Neural cell (in vitro differentiated cells): Measurements from ENCODE around the gene SH3BP4. TPM values are rescaled to one million over a fixed set of nuclear protein-coding genes. Genes with fewer than 3 reads are reported as not detected.

Source experiments
- H2AFZ ChIP-seq: fragments of 200-600, 300-800 bp; sonication (generic), shearing (Covaris generic); 2 replicates; pipeline ENCODE4 v1.6.0; 2014; ENCODE audit warnings: low read depth, mild to moderate bottlenecking, antibody characterized with exemption, low read length, moderate library complexity
- H3F3A ChIP-seq: fragments of 200-600 bp; shearing (Covaris generic); 2 replicates; pipeline ENCODE4 v1.6.1; 2016; ENCODE audit warnings: mild to moderate bottlenecking, moderate library complexity, mixed read lengths, antibody characterized with exemption, low read length; ENCODE audit not compliant: insufficient read depth, poor library complexity, severe bottlenecking
- H3K27ac ChIP-seq: fragments of 200-600, 300-800 bp; sonication (generic), shearing (Covaris generic); 2 replicates; pipeline ENCODE4 v1.5.1; 2014; ENCODE audit warnings: mild to moderate bottlenecking, low read length, moderate library complexity
- H3K27me3 ChIP-seq: fragments of 300-800, 200-600 bp; sonication (generic), shearing (Covaris generic); 2 replicates; pipeline ENCODE4 v1.6.0; 2014; ENCODE audit warnings: mild to moderate bottlenecking, low read depth, low read length, moderate library complexity; ENCODE audit not compliant: insufficient read depth
- H3K36me3 ChIP-seq: fragments of 300-800, 200-600 bp; sonication (generic), shearing (Covaris generic); 2 replicates; pipeline ENCODE4 v1.5.1; 2014; ENCODE audit warnings: mild to moderate bottlenecking, antibody characterized with exemption, low read length, moderate library complexity; ENCODE audit not compliant: insufficient read depth
- H3K4me2 ChIP-seq: fragments of 300-800, 200-600 bp; sonication (generic), shearing (Covaris generic); 2 replicates; pipeline ENCODE4 v1.6.0; 2014; ENCODE audit warnings: mild to moderate bottlenecking, low read length
- H3K4me3 ChIP-seq: fragments of 300-800, 200-600 bp; sonication (generic), shearing (Covaris generic); 2 replicates; pipeline ENCODE4 v1.5.1; 2014; ENCODE audit warnings: mild to moderate bottlenecking, low read length, moderate library complexity
- H3K79me2 ChIP-seq: fragments of 200-600 bp; shearing (Covaris generic); replicated peaks from 2 replicates; pipeline ENCODE4 v1.6.0; 2014; ENCODE audit warnings: mild to moderate bottlenecking, low read length, moderate library complexity; ENCODE audit not compliant: insufficient read depth
- H3K9ac ChIP-seq: fragments of 300-800, 200-600 bp; sonication (generic), shearing (Covaris generic); 2 replicates; pipeline ENCODE4 v1.6.1; 2016; ENCODE audit warnings: mild to moderate bottlenecking, low read length, mixed read lengths
- H3K9me2 ChIP-seq: fragments of 200-600 bp; shearing (Covaris generic); 2 replicates; pipeline ENCODE4 v1.6.1; 2016; ENCODE audit warnings: mild to moderate bottlenecking, low read length, mixed read lengths; ENCODE audit not compliant: insufficient read depth
- H3K9me3 ChIP-seq: fragments of 200-600, 300-800 bp; sonication (generic), shearing (Covaris generic); 2 replicates; pipeline ENCODE4 v1.6.1; 2016; ENCODE audit warnings: mild to moderate bottlenecking, mixed run types, low read length, moderate library complexity, mixed read lengths
- H4K20me1 ChIP-seq: fragments of 200-600 bp; shearing (Covaris generic); 2 replicates; pipeline ENCODE4 v1.6.1; 2016; ENCODE audit warnings: mild to moderate bottlenecking, mixed run types; ENCODE audit not compliant: insufficient read depth
- EP300 ChIP-seq: fragments of 450-650 bp; conservative IDR thresholded peaks from 2 replicates; pipeline ENCODE4 v1.6.1; 2014; ENCODE audit warnings: antibody characterized with exemption, mild to moderate bottlenecking, moderate library complexity; ENCODE audit not compliant: poor library complexity, severe bottlenecking
- EZH2 ChIP-seq: fragments of 200-600, 300-800 bp; shearing (Covaris generic), sonication (generic); IDR thresholded peaks from 2 replicates; pipeline ENCODE4 v1.6.1; 2014; ENCODE audit warnings: antibody characterized with exemption, low read length, borderline replicate concordance, mild to moderate bottlenecking; ENCODE audit not compliant: insufficient read depth, poor library complexity, severe bottlenecking
- MXI1 ChIP-seq: fragments of 450-650 bp; conservative IDR thresholded peaks from 2 replicates; pipeline ENCODE4 v1.6.1; 2014; ENCODE audit warnings: antibody characterized with exemption, mild to moderate bottlenecking; ENCODE audit not compliant: poor library complexity, severe bottlenecking
- POLR2AphosphoS5 ChIP-seq: IDR thresholded peaks from 2 replicates; pipeline ENCODE4 v1.6.1; 2012
- RAD21 ChIP-seq: fragments of 450-650 bp; conservative IDR thresholded peaks from 2 replicates; pipeline ENCODE4 v1.6.1; 2014; ENCODE audit warnings: antibody characterized with exemption, mild to moderate bottlenecking, moderate library complexity
- SMC3 ChIP-seq: fragments of 450-650 bp; conservative IDR thresholded peaks from 2 replicates; pipeline ENCODE4 v1.6.1; 2014; ENCODE audit warnings: antibody characterized with exemption, mild to moderate bottlenecking, moderate library complexity; ENCODE audit not compliant: poor library complexity
- TAF1 ChIP-seq: IDR thresholded peaks from 2 replicates; pipeline ENCODE4 v1.6.1; 2012; ENCODE audit warnings: low read depth
- polyA plus RNA-seq: library from polyadenylated mRNA; depleted of rRNA; stranded (reverse); fragments of >200 nt; gene quantifications from 2 replicates; pipeline ENCODE4 v1.2.3, GENCODE V29; 2014
- TF ChIP-seq, protein P1 (sequence below): IDR thresholded peaks from 2 replicates; pipeline ENCODE4 v1.6.1; 2012; ENCODE audit warnings: borderline replicate concordance
- TF ChIP-seq, protein P2 (sequence below): fragments of 450-650 bp; IDR thresholded peaks from 2 replicates; pipeline ENCODE4 v1.5.1; 2014; ENCODE audit warnings: antibody characterized with exemption, mild to moderate bottlenecking, moderate library complexity; ENCODE audit not compliant: poor library complexity, severe bottlenecking

The SH3BP4 gene
- polyA plus RNA-seq, 1 donor from 2014 or later = 3.3 TPM

DNA sequence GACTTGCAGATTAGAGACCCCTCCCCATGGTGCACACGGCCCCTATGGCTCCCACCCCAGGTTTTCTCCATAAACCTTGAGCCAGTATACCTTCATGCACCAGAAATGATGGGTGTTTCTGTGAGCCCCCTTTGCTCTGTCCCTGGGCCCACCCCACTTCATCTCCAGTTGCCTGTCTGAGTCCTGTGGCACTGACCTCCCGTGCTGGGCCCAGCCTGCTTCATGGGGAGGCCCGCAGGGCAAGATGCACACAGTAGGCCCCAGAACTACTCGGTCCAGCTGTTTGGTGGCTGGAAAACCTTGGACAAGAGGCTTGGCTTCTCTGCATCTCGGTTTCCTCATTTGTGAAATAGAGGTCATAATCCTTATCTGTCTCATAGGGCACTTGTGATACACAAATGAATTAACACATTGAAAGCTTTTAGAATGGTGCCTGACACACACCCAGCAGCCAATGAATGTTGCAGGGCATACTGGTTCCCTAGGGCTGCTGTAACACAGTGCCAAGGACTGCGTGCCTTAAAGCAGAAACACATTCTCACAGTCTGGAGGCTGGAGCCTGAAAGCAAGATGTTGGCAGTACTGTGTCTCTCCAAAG, 58.4 kb downstream of the SH3BP4 start:
- H3K9me3 ChIP-seq = no peaks in the 10 kb centered on the region
- no peaks in the 10 kb centered on the region for H3K9me2 ChIP-seq
- H3K9ac ChIP-seq = no peak overlapping the region
- TF ChIP-seq TAF1 (no peak), MXI1 (no peak), SMC3 (no peak), RAD21 (no peak), EZH2 (no peak), POLR2AphosphoS5 (no peak), EP300 (no peak)
- TF ChIP-seq, protein P1, sequence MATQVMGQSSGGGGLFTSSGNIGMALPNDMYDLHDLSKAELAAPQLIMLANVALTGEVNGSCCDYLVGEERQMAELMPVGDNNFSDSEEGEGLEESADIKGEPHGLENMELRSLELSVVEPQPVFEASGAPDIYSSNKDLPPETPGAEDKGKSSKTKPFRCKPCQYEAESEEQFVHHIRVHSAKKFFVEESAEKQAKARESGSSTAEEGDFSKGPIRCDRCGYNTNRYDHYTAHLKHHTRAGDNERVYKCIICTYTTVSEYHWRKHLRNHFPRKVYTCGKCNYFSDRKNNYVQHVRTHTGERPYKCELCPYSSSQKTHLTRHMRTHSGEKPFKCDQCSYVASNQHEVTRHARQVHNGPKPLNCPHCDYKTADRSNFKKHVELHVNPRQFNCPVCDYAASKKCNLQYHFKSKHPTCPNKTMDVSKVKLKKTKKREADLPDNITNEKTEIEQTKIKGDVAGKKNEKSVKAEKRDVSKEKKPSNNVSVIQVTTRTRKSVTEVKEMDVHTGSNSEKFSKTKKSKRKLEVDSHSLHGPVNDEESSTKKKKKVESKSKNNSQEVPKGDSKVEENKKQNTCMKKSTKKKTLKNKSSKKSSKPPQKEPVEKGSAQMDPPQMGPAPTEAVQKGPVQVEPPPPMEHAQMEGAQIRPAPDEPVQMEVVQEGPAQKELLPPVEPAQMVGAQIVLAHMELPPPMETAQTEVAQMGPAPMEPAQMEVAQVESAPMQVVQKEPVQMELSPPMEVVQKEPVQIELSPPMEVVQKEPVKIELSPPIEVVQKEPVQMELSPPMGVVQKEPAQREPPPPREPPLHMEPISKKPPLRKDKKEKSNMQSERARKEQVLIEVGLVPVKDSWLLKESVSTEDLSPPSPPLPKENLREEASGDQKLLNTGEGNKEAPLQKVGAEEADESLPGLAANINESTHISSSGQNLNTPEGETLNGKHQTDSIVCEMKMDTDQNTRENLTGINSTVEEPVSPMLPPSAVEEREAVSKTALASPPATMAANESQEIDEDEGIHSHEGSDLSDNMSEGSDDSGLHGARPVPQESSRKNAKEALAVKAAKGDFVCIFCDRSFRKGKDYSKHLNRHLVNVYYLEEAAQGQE = no peak
- TF ChIP-seq, protein P2, sequence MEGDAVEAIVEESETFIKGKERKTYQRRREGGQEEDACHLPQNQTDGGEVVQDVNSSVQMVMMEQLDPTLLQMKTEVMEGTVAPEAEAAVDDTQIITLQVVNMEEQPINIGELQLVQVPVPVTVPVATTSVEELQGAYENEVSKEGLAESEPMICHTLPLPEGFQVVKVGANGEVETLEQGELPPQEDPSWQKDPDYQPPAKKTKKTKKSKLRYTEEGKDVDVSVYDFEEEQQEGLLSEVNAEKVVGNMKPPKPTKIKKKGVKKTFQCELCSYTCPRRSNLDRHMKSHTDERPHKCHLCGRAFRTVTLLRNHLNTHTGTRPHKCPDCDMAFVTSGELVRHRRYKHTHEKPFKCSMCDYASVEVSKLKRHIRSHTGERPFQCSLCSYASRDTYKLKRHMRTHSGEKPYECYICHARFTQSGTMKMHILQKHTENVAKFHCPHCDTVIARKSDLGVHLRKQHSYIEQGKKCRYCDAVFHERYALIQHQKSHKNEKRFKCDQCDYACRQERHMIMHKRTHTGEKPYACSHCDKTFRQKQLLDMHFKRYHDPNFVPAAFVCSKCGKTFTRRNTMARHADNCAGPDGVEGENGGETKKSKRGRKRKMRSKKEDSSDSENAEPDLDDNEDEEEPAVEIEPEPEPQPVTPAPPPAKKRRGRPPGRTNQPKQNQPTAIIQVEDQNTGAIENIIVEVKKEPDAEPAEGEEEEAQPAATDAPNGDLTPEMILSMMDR = no peak
- no peak overlapping the region for H3K4me2 ChIP-seq
- H3K4me3 ChIP-seq = no peak overlapping the region
- H3K27me3 ChIP-seq = no peaks in the 10 kb centered on the region
- peaks cover 14% of the 10 kb centered on the region for H3K79me2 ChIP-seq
- no peaks in the 10 kb centered on the region for H3K36me3 ChIP-seq
- H2AFZ ChIP-seq = no peak overlapping the region
- H3F3A ChIP-seq = no peaks in the 10 kb centered on the region
- no peaks in the 10 kb centered on the region for H4K20me1 ChIP-seq
- no peak overlapping the region for H3K27ac ChIP-seq

DNA sequence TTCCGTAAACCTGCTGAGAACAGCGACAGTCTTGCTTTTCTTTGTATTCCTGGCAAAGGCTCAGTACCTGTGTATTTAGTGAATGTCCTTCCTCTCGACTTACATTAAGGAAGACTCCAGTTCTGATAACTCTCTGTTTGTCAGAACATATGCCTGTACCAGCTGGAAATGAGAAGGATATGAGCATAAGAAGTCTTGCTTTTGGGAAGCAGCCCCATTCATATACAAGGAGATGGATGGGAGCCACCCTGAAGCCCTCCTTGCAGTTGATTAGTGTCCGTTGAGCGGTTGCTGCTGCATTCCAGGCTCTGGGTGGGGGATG, 59.8 kb downstream of the SH3BP4 start:
- H2AFZ ChIP-seq = no peak overlapping the region
- no peaks in the 10 kb centered on the region for H3F3A ChIP-seq
- H3K79me2 ChIP-seq = peaks cover 7% of the 10 kb centered on the region
- no peaks in the 10 kb centered on the region for H3K27me3 ChIP-seq
- no peaks in the 10 kb centered on the region for H4K20me1 ChIP-seq
- no peak overlapping the region for H3K27ac ChIP-seq
- TF ChIP-seq RAD21 = no peak
- TF ChIP-seq, protein P1 = no peak
- TF ChIP-seq, protein P2 = no peak
- TF ChIP-seq TAF1 = no peak
- no peak for TF ChIP-seq SMC3
- TF ChIP-seq EZH2 = no peak
- TF ChIP-seq EP300 = no peak
- no peak for TF ChIP-seq MXI1
- no peak for TF ChIP-seq POLR2AphosphoS5
- H3K36me3 ChIP-seq = no peaks in the 10 kb centered on the region
- H3K4me2 ChIP-seq = no peak overlapping the region
- H3K9me3 ChIP-seq = no peaks in the 10 kb centered on the region
- no peak overlapping the region for H3K4me3 ChIP-seq
- H3K9me2 ChIP-seq = no peaks in the 10 kb centered on the region
- H3K9ac ChIP-seq = no peak overlapping the region
